GM23338 (cell line): ENCODE measurements around the gene SHROOM2. TPM values are rescaled to one million over a fixed set of nuclear protein-coding genes. Genes with fewer than 3 reads are reported as not detected.

Experiments
- ATAC-seq: fragments of 200-7000 bp; cut with Tn5 transposase; 3 replicates; pipeline ENCODE4 v1.9.1; 2020
- DNase-seq: peaks from one replicate; pipeline ENCODE4 v3.0.0-alpha.2; 2015; ENCODE audit warnings: low spot score
- H2AFZ ChIP-seq: fragments of 200-600 bp; sonication (generic); 2 replicates; pipeline ENCODE4 v1.8.0; 2016; ENCODE audit warnings: antibody characterized with exemption, mild to moderate bottlenecking, moderate library complexity
- H3F3A ChIP-seq: fragments of 200-600 bp; sonication (generic); replicated peaks from 2 replicates; pipeline ENCODE4 v1.8.0; 2017; ENCODE audit warnings: antibody characterized with exemption, mixed run types, low read depth
- H3K27ac ChIP-seq: fragments of 200-600 bp; sonication (generic); 2 replicates; pipeline ENCODE4 v1.6.1; 2016; ENCODE audit warnings: low read depth
- H3K27me3 ChIP-seq: fragments of 200-600 bp; sonication (generic); 2 replicates; pipeline ENCODE4 v1.8.0; 2016; ENCODE audit warnings: mild to moderate bottlenecking, mixed run types, moderate library complexity; ENCODE audit not compliant: insufficient read depth
- H3K36me3 ChIP-seq: fragments of 200-600 bp; sonication (generic); 2 replicates; pipeline ENCODE4 v1.8.0; 2016; ENCODE audit warnings: mild to moderate bottlenecking; ENCODE audit not compliant: insufficient read depth
- H3K4me1 ChIP-seq: fragments of 200-600 bp; sonication (generic); 2 replicates; pipeline ENCODE4 v1.8.0; 2016; ENCODE audit warnings: mild to moderate bottlenecking, moderate library complexity; ENCODE audit not compliant: insufficient read depth
- H3K4me2 ChIP-seq: fragments of 200-600 bp; sonication (generic); 2 replicates; pipeline ENCODE4 v1.7.1; 2017; ENCODE audit warnings: mixed run types
- H3K4me3 ChIP-seq: fragments of 200-600 bp; sonication (generic); 2 replicates; pipeline ENCODE4 v1.6.1; 2016; ENCODE audit warnings: mixed run types
- H3K79me2 ChIP-seq: fragments of 200-600 bp; sonication (generic); replicated peaks from 2 replicates; pipeline ENCODE4 v1.8.0; 2017; ENCODE audit warnings: mild to moderate bottlenecking; ENCODE audit not compliant: insufficient read depth
- H3K9me2 ChIP-seq: fragments of 200-600 bp; sonication (generic); 2 replicates; pipeline ENCODE4 v1.8.0; 2017; ENCODE audit not compliant: insufficient read depth
- H4K20me1 ChIP-seq: fragments of 200-600 bp; sonication (generic); replicated peaks from 2 replicates; pipeline ENCODE4 v1.8.0; 2017; ENCODE audit warnings: mild to moderate bottlenecking; ENCODE audit not compliant: insufficient read depth
- H3K27ac Mint-ChIP-seq: 2 replicates; pipeline ENCODE4 v1.8.0; 2020; ENCODE audit warnings: inconsistent platforms, mild to moderate bottlenecking, moderate library complexity, mixed read lengths
- H3K27me3 Mint-ChIP-seq: 3 replicates; pipeline ENCODE4 v1.8.0; 2022; ENCODE audit warnings: low read depth, mild to moderate bottlenecking, moderate library complexity, mixed read lengths, inconsistent platforms; ENCODE audit not compliant: insufficient read depth, poor library complexity
- H3K36me3 Mint-ChIP-seq: 3 replicates; pipeline ENCODE4 v1.8.0; 2021; ENCODE audit warnings: low read depth, mild to moderate bottlenecking, inconsistent platforms, moderate library complexity, mixed read lengths
- H3K4me1 Mint-ChIP-seq: 3 replicates; pipeline ENCODE4 v1.8.0; 2020; ENCODE audit warnings: mild to moderate bottlenecking, inconsistent platforms, mixed read lengths
- H3K4me3 Mint-ChIP-seq: 3 replicates; pipeline ENCODE4 v1.8.0; 2021; ENCODE audit warnings: moderate library complexity, mild to moderate bottlenecking, inconsistent platforms, mixed read lengths
- H3K9me3 Mint-ChIP-seq: 3 replicates; pipeline ENCODE4 v1.8.0; 2020; ENCODE audit warnings: moderate library complexity, mild to moderate bottlenecking, inconsistent platforms, mixed read lengths
- CREB1 ChIP-seq: fragments of 250-450 bp; sonication (Bioruptor Pico); IDR thresholded peaks from 2 replicates; pipeline ENCODE4 v1.5.0; 2020; ENCODE audit warnings: low read depth, mild to moderate bottlenecking, moderate library complexity
- CTCF ChIP-seq, 2 experiments: fragments of 200-600 bp in 1 of 2; sonication (generic) in 1 of 2; conservative IDR thresholded peaks; 2 replicates each; pipeline versions ENCODE4 v1.5.1 to v1.6.1; 2016 to 2017; ENCODE audit warnings: antibody characterized with exemption in 2 of 2, low read depth in 2 of 2, mild to moderate bottlenecking in 2 of 2, moderate library complexity in 1 of 2
- ETS1 ChIP-seq: IDR thresholded peaks from 2 replicates; pipeline ENCODE4 v1.6.1; 2016; ENCODE audit warnings: antibody characterized with exemption
- EZH2 ChIP-seq: fragments of 200-600 bp; sonication (generic); IDR thresholded peaks from one replicate; pipeline ENCODE4 v1.8.0; 2017; ENCODE audit warnings: antibody characterized with exemption, mild to moderate bottlenecking, low read depth; ENCODE audit not compliant: unreplicated experiment
- EZH2phosphoT487 ChIP-seq: fragments of 200-600 bp; sonication (generic); IDR thresholded peaks from one replicate; pipeline ENCODE4 v1.8.1; 2018; ENCODE audit warnings: antibody characterized with exemption; ENCODE audit not compliant: unreplicated experiment
- JUNB ChIP-seq: IDR thresholded peaks from one replicate; pipeline ENCODE4 v1.6.1; 2016; ENCODE audit warnings: antibody characterized with exemption; ENCODE audit not compliant: unreplicated experiment
- NANOG ChIP-seq: IDR thresholded peaks from 2 replicates; pipeline ENCODE4 v1.6.1; 2016; ENCODE audit warnings: antibody characterized with exemption, borderline replicate concordance
- POLR2AphosphoS5 ChIP-seq: IDR thresholded peaks from 2 replicates; pipeline ENCODE4 v1.6.1; 2016; ENCODE audit warnings: antibody characterized with exemption, low read depth
- REST ChIP-seq: IDR thresholded peaks from one replicate; pipeline ENCODE4 v1.6.1; 2018; ENCODE audit warnings: antibody characterized with exemption; ENCODE audit not compliant: unreplicated experiment
- STAT1 ChIP-seq: IDR thresholded peaks from one replicate; pipeline ENCODE4 v1.6.1; 2016; ENCODE audit warnings: antibody characterized with exemption; ENCODE audit not compliant: unreplicated experiment
- ZNF114 ChIP-seq: fragments of 250-450 bp; sonication (Bioruptor Pico); IDR thresholded peaks from 2 replicates; pipeline ENCODE4 v1.5.0; 2020; ENCODE audit warnings: mild to moderate bottlenecking, moderate library complexity
- ZNF331 ChIP-seq: fragments of 250-450 bp; sonication (Bioruptor Pico); IDR thresholded peaks from 2 replicates; pipeline ENCODE4 v1.5.0; 2020; ENCODE audit warnings: low read depth, mild to moderate bottlenecking, moderate library complexity
- ZNF462 ChIP-seq: fragments of 250-450 bp; sonication (Bioruptor Pico); IDR thresholded peaks from 2 replicates; pipeline ENCODE4 v1.5.0; 2020; ENCODE audit warnings: mild to moderate bottlenecking, moderate library complexity
- polyA plus RNA-seq: library from polyadenylated mRNA; unstranded; fragments of >200 nt; fragmentation: Nextera tagmentation; extraction: Ambion mirVana; gene quantifications from 2 replicates; pipeline ENCODE4 v1.2.1, GENCODE V29; 2016
- total RNA-seq: library from RNA; depleted of rRNA; stranded (reverse); fragments of >200 nt; shearing (Covaris generic); gene quantifications from 2 replicates; pipeline ENCODE4 v1.2.3, GENCODE V29; 2014

Gene SHROOM2
- total and polyA plus RNA-seq, 2 experiments from 2014 or later: 3.5 to 15.8 TPM

GRCh38 chrX:9802737-9803136 lies 16.5 kb downstream of the SHROOM2 start:
- H3K9me3 Mint-ChIP-seq: peaks cover 10% of the 10 kb centered on the region; the same call in 2 of the 3 replicates
- DNase-seq (no peak), ATAC-seq (no peak)
- H3K27me3 Mint-ChIP-seq: no peaks in the 10 kb centered on the region
- peaks cover 43% of the 10 kb centered on the region for H3K79me2 ChIP-seq
- no peaks in the 10 kb centered on the region; the same call in 1 of the 2 replicates for H4K20me1 ChIP-seq
- TF ChIP-seq REST: no peak
- no peak for TF ChIP-seq ZNF462 (CRISPR knock-in tag)
- no peak for TF ChIP-seq EZH2phosphoT487
- no peak for TF ChIP-seq EZH2
- TF ChIP-seq JUNB: no peak
- TF ChIP-seq ZNF114 (CRISPR knock-in tag): no peak
- TF ChIP-seq STAT1: no peak
- TF ChIP-seq POLR2AphosphoS5: no peak
- TF ChIP-seq CTCF (conservative IDR thresholded peaks at IDR 0.05; ENCODE audit: low read depth in 2 of 2): no peak
- no peak for TF ChIP-seq NANOG
- no peak for TF ChIP-seq ETS1
- TF ChIP-seq CREB1: no peak
- no peak for TF ChIP-seq ZNF331 (CRISPR knock-in tag)
- H3K4me3 Mint-ChIP-seq: no peak overlapping the region
- H2AFZ ChIP-seq: no peak overlapping the region
- no peaks in the 10 kb centered on the region for H3K9me2 ChIP-seq
- no peak overlapping the region for H3K27ac Mint-ChIP-seq
- H3K36me3 Mint-ChIP-seq: peaks cover 11% of the 10 kb centered on the region
- peaks cover 13% of the 10 kb centered on the region for H3K4me1 ChIP-seq
- peaks cover 16% of the 10 kb centered on the region for H3K4me1 Mint-ChIP-seq
- no peaks in the 10 kb centered on the region for H3K36me3 ChIP-seq
- no peak overlapping the region for H3K4me2 ChIP-seq
- H3K4me3 ChIP-seq: no peak overlapping the region
- no peaks in the 10 kb centered on the region for H3K27me3 ChIP-seq
- H3K27ac ChIP-seq: no peak overlapping the region
- H3F3A ChIP-seq: no peaks in the 10 kb centered on the region
